Right ventricle myocardium superior (tissue), 1 donor: ENCODE data around the gene NGB. TPM values are rescaled to one million over a fixed set of nuclear protein-coding genes. Genes with fewer than 3 reads are reported as not detected.
"Not testable (repeated sequence)": the region's sequence is repeated elsewhere in the genome, so short reads cannot be mapped to it uniquely, and the experiment has no call there.

Experiments used
- ATAC-seq: fragments of 200-7000 bp; cut with Tn5 transposase; one replicate; pipeline ENCODE4 v1.9.1; 2020; ENCODE audit warnings: mild to moderate bottlenecking; ENCODE audit not compliant: poor library complexity
- DNase-seq: peaks from one replicate; pipeline ENCODE4 v3.0.0-alpha.2; 2020
- intact Hi-C: fragments of 100-400 bp; cut with DNase I; formaldehyde crosslinking; loops from one replicate; pipeline ENCODE4 v1.11.2; 2022
- long read RNA-seq: library from polyadenylated mRNA; unstranded; transcript quantifications from one replicate; pipeline ENCODE4 v2.0.0, GENCODE V29; 2021
- total RNA-seq: library from RNA; stranded (reverse); fragmentation: NEBNext Ultra II Directional; extraction: Animal tissue kit (Norgen Biotek cat#: 25700); gene quantifications from one replicate; pipeline ENCODE4 v1.2.1, GENCODE V29; 2021
- donor health status: DM: no; HTN: yes; CAD: no; lungs with severe emphysema.

NGB gene
- not detected for total RNA-seq
- long read RNA-seq = 0 reads

- ATAC-seq (no peak), DNase-seq (no peak)
- intact Hi-C loops = no loop called here
These were observed at the start of gene NGB for GRCh38 chr14:77271113-77271710. Gene NGB (minus strand): TSS chr14:77271206. CDS start chr14:77270937, 269 bp downstream.

- intact Hi-C loops = no loop called here
- ATAC-seq = peak; percentile 87
- peak; percentile 97 for DNase-seq
These were observed 49.4 kb upstream of the NGB start, which contains the start of gene POMT2 for GRCh38 chr14:77320238-77320935. Gene POMT2 (minus strand): TSS chr14:77320883. CDS start chr14:77320681, 202 bp downstream.

- ATAC-seq = no peak
- intact Hi-C loops = loop anchor here (10.0 kb wide), 1 partner anchor 445 kb away; no protein-coding TSS in a partner anchor
These were observed 48.4 kb upstream of the NGB start for GRCh38 chr14:77319422-77319821.

GRCh38 chr14:77318756-77319155 is 47.8 kb upstream of the NGB start:
- ATAC-seq = not testable (repeated sequence)
- intact Hi-C loops = loop anchor here (10.0 kb wide), 1 partner anchor 444 kb away; no protein-coding TSS in a partner anchor

More at GRCh38 chr14:77319422-77319821, 48.4 kb upstream of the NGB start:
- no peak for DNase-seq

GRCh38 chr14:77318006-77318553 is 47.1 kb upstream of the NGB start:
- DNase-seq (no peak), ATAC-seq (no peak)
- intact Hi-C loops = loop anchor here (10.0 kb wide), 1 partner anchor 443 kb away; no protein-coding TSS in a partner anchor

More at GRCh38 chr14:77318756-77319155, 47.8 kb upstream of the NGB start:
- DNase-seq = not testable (repeated sequence)

GRCh38 chr14:77316872-77317301 is 45.9 kb upstream of the NGB start:
- DNase-seq (no peak), ATAC-seq (no peak)
- intact Hi-C loops = loop anchor here (10.0 kb wide), 1 partner anchor 442 kb away; no protein-coding TSS in a partner anchor

- ATAC-seq (no peak), DNase-seq (no peak)
- intact Hi-C loops = loop anchor here (10.0 kb wide), 1 partner anchor 441 kb away; no protein-coding TSS in a partner anchor
These were observed 45.1 kb upstream of the NGB start for GRCh38 chr14:77316195-77316505.

- ATAC-seq (no peak), DNase-seq (no peak)
- intact Hi-C loops = loop anchor here (2.0 to 10.0 kb wide), 2 partner anchors 160 to 440 kb away; no protein-coding TSS in a partner anchor
These were observed 43.8 kb upstream of the NGB start for GRCh38 chr14:77314539-77315457.

GRCh38 chr14:77314043-77314442 is 43.0 kb upstream of the NGB start:
- no peak for ATAC-seq
- no peak for DNase-seq
- intact Hi-C loops = loop anchor here (2.0 to 10.0 kb wide), 2 partner anchors 159 to 439 kb away; no protein-coding TSS in a partner anchor

- no peak for DNase-seq
- ATAC-seq = no peak
- intact Hi-C loops = loop anchor here (10.0 kb wide), 1 partner anchor 439 kb away; no protein-coding TSS in a partner anchor
These were observed 42.4 kb upstream of the NGB start for GRCh38 chr14:77313371-77313770.

GRCh38 chr14:77311217-77311616 is 40.2 kb upstream of the NGB start:
- intact Hi-C loops = loop anchor here (10.0 kb wide), 1 partner anchor 436 kb away; no protein-coding TSS in a partner anchor
- DNase-seq (no peak), ATAC-seq (no peak)

GRCh38 chr14:77310026-77310425 is 39.0 kb upstream of the NGB start:
- intact Hi-C loops = loop anchor here (10.0 kb wide), 1 partner anchor 435 kb away; no protein-coding TSS in a partner anchor
- no peak for DNase-seq
- no peak for ATAC-seq

GRCh38 chr14:77309131-77309530 is 38.1 kb upstream of the NGB start:
- ATAC-seq (no peak), DNase-seq (no peak)
- intact Hi-C loops = no loop called here

GRCh38 chr14:77306851-77307496 is 36.0 kb upstream of the NGB start:
- DNase-seq (no peak), ATAC-seq (no peak)
- intact Hi-C loops = no loop called here

GRCh38 chr14:77306416-77306815 is 35.4 kb upstream of the NGB start:
- intact Hi-C loops = no loop called here
- DNase-seq = no peak
- ATAC-seq = no peak

- no peak for DNase-seq
- intact Hi-C loops = no loop called here
- no peak for ATAC-seq
These were observed 34.7 kb upstream of the NGB start for GRCh38 chr14:77305696-77306095.

- ATAC-seq (no peak), DNase-seq (no peak)
- intact Hi-C loops = no loop called here
These were observed 32.6 kb upstream of the NGB start for GRCh38 chr14:77303417-77304156.
